Heart left ventricle (tissue), 16 donors: ENCODE data around the gene KCNIP3. TPM values are rescaled to one million over a fixed set of nuclear protein-coding genes. Genes with fewer than 3 reads are reported as not detected.
"Not testable (repeated sequence)": the region's sequence is repeated elsewhere in the genome, so short reads cannot be mapped to it uniquely, and the experiment has no call there.

Source experiments
- ATAC-seq, 4 donors: fragments of 200-7000 bp; cut with Tn5 transposase; one replicate each; pipeline ENCODE4 v1.9.1; 2020 to 2022; ENCODE audit warnings: moderate library complexity in 4 of 4, mild to moderate bottlenecking in 3 of 4, moderate number of reproducible peaks in 1 of 4
- DNase-seq, 5 donors: peaks; one replicate each; pipeline ENCODE4 v3.0.0-alpha.2; 2020
- H3K27ac ChIP-seq, 12 donors: fragments of 200-600 bp; sonication (generic) in 4 of 12; one replicate each; pipeline versions ENCODE4 v1.5.0 to v1.8.0; 2016 to 2022; ENCODE audit warnings: mild to moderate bottlenecking in 2 of 12
- H3K27me3 ChIP-seq, 9 donors: fragments of 200-600 bp; sonication (generic) in 2 of 9; one replicate each; pipeline versions ENCODE4 v1.5.1 to v1.8.0; 2016 to 2022; ENCODE audit warnings: mild to moderate bottlenecking in 3 of 9
- H3K36me3 ChIP-seq, 9 donors: fragments of 200-600 bp; sonication (generic) in 2 of 9; one replicate each; pipeline versions ENCODE4 v1.5.0 to v1.8.0; 2018 to 2022; ENCODE audit warnings: mild to moderate bottlenecking in 2 of 9
- H3K4me1 ChIP-seq, 12 donors: fragments of 200-600 bp; sonication (generic) in 4 of 12; one replicate each; pipeline versions ENCODE4 v1.5.0 to v1.8.0; 2016 to 2022; ENCODE audit warnings: mild to moderate bottlenecking in 3 of 12
- H3K4me3 ChIP-seq, 12 donors: fragments of 200-600 bp; sonication (generic) in 4 of 12; one replicate each; pipeline versions ENCODE4 v1.5.0 to v1.8.0; 2017 to 2022; ENCODE audit warnings: mild to moderate bottlenecking in 9 of 12, moderate library complexity in 4 of 12
- H3K9me3 ChIP-seq, 12 donors: fragments of 200-600 bp; sonication (generic) in 4 of 12; one replicate each; pipeline versions ENCODE4 v1.5.0 to v1.8.0; 2016 to 2022; ENCODE audit warnings: mild to moderate bottlenecking in 1 of 12
- WGBS, 4 donors: extraction: QIAGEN DNeasy Blood & Tissue Kit in 2 of 4; methylation state at CpG; one replicate each; pipeline versions ENCODE4 v1.1.5 to v1.1.7; 2013 to 2018; 5-methylcytosine and 5-hydroxymethylcytosine counted together
- intact Hi-C, 10 donors: fragments of 100-400 bp; cut with DNase I; formaldehyde crosslinking; loops; one replicate each; pipeline versions ENCODE4 v1.11.1 to v1.14.2; 2022
- polyA plus RNA-seq, 2 donors: library from polyadenylated mRNA; stranded (reverse); fragments of 200-250 nt; gene quantifications; one replicate each; pipeline ENCODE4 v1.2.3, GENCODE V29; 2013
- total RNA-seq, 9 donors: library from RNA; depleted of rRNA in 2 of 9; stranded (reverse); fragments of >200 nt in 2 of 9; fragmentation: NEBNext Ultra II Directional in 3 of 9; extraction: Animal tissue kit (Norgen Biotek cat#: 25700) in 3 of 9; gene quantifications; one replicate each; pipeline versions ENCODE4 v1.1.0 to v1.2.4, GENCODE V29; 2016 to 2023
- donor health status: ischemic (EF 13 %, LVEDD 7.1; RV severe dilation, severe dysfunction).
- donor health status: healthy with polysubstance abuse.
- donor health status: DM: no; HTN: yes; CAD: no.
- donor health status: DM: no; HTN: no; CAD: no.
- donor health status: ischemic (EF 25% LVEDD 6.9; RV normal size, moderate dysfunction).
- donor health status: ischemic (EF 25% LVEDD 5.7; RV mildly dilated, moderate dysfunction).
- donor health status: healthy.
- donor health status: DM: yes; HTN: yes; CAD: no.
- donor health status: ischemic (EF 35%, LVEDD 5.7; RV mildly dilated, moderate dysfunction).
- donor health status: nonischemic (EF 11% LVEDD 7.7; RV severe dilation, severe dysfunction).
- donor health status: DM: yes; HTN: yes; CAD: no.
- donor health status: PGD.
- donor health status: ischemic (EF 29% LVEDD 5.4; RV normal size, mild dysfunction).
- donor health status: nonischemic (EF 23%, LVEDD 6.1; RV moderate dilation, normal function).

Gene KCNIP3
- total and polyA plus RNA-seq, 11 donors, result 2.7 to 8.3 (median 4.0) TPM

DNA sequence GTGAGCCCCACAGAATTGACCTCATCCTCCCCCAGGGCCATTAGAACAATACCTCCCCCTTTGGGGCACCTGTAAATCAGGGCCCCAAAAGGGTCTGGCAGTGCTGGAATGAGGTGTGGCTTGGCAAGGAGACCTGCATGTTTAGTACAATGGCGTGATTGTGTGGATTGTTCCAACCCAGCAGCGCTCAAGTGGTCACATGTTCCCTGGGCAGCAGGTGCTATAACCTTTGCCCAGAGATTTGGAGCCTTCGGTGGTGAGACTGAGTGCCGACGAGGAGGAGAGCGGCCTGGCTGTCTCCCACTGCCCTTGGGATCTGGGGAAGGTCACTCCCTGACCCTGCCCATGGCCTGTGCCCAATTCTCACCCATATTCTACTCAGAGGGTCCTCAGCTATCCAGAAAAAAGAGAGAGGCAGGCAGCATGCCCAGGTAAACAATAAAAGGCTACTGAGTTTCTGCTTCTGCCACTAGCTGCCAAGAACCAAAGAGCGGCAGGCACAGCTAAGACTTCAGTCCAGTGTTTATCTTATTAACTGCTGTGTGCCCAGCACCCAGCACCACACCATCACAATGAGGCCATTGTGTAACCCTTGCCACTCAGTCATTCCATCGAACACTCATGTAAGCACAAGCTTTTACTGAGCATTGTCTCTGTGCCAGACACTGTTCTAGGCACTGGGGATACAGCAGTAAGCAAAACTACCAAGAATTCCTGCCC is 132.8 kb downstream of the KCNIP3 start:
- H3K4me1 ChIP-seq, H3K36me3 ChIP-seq, H3K27ac ChIP-seq, intact Hi-C loops, H3K4me3 ChIP-seq, H3K9me3 ChIP-seq, DNase-seq, H3K27me3 ChIP-seq: not testable (repeated sequence)
- peak; percentile 40 to 72 (median 65) for ATAC-seq
- no CpG with 5 or more reads among the region's 8 CpGs for WGBS, 4 donors

DNA sequence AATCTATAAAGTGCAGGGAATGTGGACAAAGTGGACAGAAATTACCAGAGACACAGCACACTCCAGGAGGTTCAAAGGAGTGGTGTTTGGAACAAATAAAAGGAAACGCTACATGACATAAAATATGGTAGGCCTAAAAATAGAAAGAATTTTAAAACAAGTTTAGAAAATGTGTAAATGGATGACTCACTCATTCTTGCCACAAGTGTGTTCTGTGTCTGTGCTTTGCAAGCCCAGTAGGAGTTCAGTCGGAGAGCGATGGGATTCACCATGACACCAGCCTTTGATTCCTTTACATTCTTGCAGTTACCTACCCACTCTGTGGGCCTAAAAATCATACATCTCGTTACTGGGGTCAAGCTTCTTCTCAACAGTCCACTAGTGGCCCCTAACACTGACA is 136.2 kb downstream of the KCNIP3 start:
- DNase-seq, H3K36me3 ChIP-seq, H3K27ac ChIP-seq, intact Hi-C loops, H3K4me3 ChIP-seq, ATAC-seq, H3K9me3 ChIP-seq, H3K4me1 ChIP-seq, H3K27me3 ChIP-seq: not testable (repeated sequence)
- 79 to 93% (median 85%) methylated on average over 1 of the region's 4 CpGs for WGBS, 4 donors

DNA sequence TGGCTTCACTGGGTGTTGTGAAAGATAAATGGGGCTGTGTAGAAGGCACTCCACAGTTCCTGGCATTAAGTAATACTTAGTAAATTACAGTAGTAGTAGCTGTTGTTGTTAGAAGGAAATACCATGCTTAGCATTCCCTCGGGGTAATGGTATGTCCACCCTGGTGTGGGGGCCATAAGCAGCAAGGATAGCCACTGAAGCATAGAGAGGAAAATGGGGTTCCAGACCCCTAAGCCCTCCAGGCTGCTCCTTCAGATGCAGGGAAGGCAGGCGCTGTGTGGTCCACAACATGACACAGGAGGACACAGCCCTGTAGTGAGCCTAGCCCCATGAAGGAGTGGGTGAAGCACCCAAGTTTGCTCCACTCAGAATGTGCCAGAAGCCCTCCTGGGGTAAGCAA is 136.8 kb downstream of the KCNIP3 start:
- H3K9me3 ChIP-seq, H3K27ac ChIP-seq, intact Hi-C loops, DNase-seq, H3K27me3 ChIP-seq, H3K4me3 ChIP-seq, H3K4me1 ChIP-seq, H3K36me3 ChIP-seq: not testable (repeated sequence)
- 88 to 100% (median 93%) methylated on average over 1 to 2 of the region's 2 CpGs for WGBS, 4 donors
- peak in 1 of 4 donors; percentile 19 for ATAC-seq

DNA sequence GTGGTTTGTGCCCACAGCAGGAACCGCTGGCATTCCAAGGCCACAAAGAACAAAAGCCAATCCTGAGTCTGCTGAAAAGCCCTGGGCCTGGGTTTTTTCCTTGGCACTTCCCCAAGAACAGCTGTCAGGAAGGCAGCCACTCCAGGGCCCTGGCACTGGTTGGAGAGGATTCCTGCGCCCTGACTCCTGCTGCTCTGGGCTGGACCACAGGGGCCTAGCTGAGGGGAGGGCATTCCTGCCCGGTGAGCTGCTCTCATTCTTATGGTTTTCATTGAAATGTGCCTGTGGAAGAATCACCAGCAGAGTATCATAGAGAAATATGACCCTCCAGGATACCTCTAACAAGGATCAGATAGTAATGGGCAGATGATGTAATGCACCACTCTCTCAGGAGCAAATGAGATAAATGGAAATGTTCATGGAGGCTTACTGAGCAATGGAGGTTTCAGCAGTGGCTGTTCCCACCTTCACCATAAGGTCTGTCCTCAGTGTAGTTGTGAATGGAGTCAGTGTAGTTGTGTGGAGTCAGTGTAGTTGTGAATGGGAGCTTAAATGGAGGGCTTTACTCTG is 137.4 kb downstream of the KCNIP3 start:
- peak in 3 of 5 donors; percentile 55 to 69 (median 60) for DNase-seq
- H3K4me3 ChIP-seq, H3K36me3 ChIP-seq, H3K27me3 ChIP-seq, intact Hi-C loops, H3K4me1 ChIP-seq, H3K9me3 ChIP-seq: not testable (repeated sequence)
- peak overlapping the region in 1 of 12 donors; percentile 45 for H3K27ac ChIP-seq
- 42 to 57% (median 45%) methylated on average over 1 to 2 of the region's 3 CpGs; no CpG with 5 or more reads in 1 of the 4 donors for WGBS, 4 donors
- ATAC-seq, result peak; percentile 81 to 92 (median 88)

DNA sequence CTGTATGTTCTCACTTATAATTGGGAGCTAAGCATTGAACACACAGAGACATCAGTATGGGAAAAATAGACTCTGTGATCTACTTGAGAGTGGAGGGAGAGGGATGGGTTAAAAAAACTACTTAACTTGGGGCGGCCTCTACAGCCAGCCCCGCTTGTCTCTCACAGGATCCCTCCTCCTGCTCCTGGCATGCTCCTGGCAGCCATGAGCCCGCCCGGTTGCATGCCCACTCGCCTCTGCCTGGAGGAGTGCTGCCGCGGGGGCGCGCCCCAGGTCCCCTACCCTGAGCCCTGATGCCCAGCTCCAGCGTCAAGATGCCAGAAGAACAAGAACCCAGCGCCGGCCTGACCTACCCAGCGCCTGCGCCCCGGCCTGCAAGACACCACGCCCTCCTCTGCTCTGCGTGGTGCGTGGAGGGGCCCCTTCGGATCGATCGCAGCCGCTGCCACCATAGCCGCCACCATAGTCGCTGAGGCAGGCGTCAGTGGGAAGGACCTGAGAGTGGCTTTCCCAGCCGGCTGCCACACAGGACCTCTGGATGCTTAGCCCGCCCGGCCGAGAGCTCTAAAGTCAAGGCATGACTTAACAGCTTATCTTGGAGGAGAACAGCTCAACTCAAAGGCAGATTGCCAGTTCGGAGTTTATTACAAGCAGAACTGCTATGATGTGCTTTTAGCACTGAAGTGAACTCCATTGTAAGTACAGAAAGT is 138.2 kb downstream of the KCNIP3 start:
- H3K9me3 ChIP-seq, H3K27me3 ChIP-seq, H3K27ac ChIP-seq, H3K4me1 ChIP-seq, H3K4me3 ChIP-seq, H3K36me3 ChIP-seq, intact Hi-C loops, DNase-seq: not testable (repeated sequence)
- no CpG with 5 or more reads among the region's 30 CpGs for WGBS, 4 donors
- peak in 3 of 4 donors; percentile 38 to 58 (median 57) for ATAC-seq

Other genes starting within 250 kb of the KCNIP3 start
- gene MRPS5, start 175.5 kb upstream of the KCNIP3 start, total RNA-seq, result 10 to 100 TPM; 52.4 to 80.0 (median 69.7) TPM
- gene MRPS5, start 175.5 kb upstream of the KCNIP3 start, polyA plus RNA-seq, result 100 to 1,000 TPM in 1 of 2 donors, 10 to 100 TPM in 1; 95.9 to 116 TPM
- gene ZNF514, start 137.5 kb upstream of the KCNIP3 start, total RNA-seq, result 10 to 100 TPM in 6 of 9 donors, 1 to 10 TPM in 3; 6.1 to 16.8 (median 11.2) TPM
- gene ZNF514, start 137.5 kb upstream of the KCNIP3 start, polyA plus RNA-seq, result 10 to 100 TPM in 1 of 2 donors, 1 to 10 TPM in 1; 7.4 to 11.9 TPM
- gene ZNF2, start 131.5 kb upstream of the KCNIP3 start, total RNA-seq, result 1 to 10 TPM; 2.5 to 5.9 (median 3.5) TPM
- 1 to 10 TPM; 1.2 to 2.0 TPM for gene ZNF2, start 131.5 kb upstream of the KCNIP3 start, polyA plus RNA-seq
- gene ZNF892, start 89.8 kb upstream of the KCNIP3 start, total RNA-seq, result 1 to 10 TPM; 2.0 to 4.9 (median 3.7) TPM
- 1 to 10 TPM; 1.2 to 1.3 TPM for gene ZNF892, start 89.8 kb upstream of the KCNIP3 start, polyA plus RNA-seq
- 1 to 10 TPM in 5 of 9 donors, under 1 TPM in 4; 0.36 to 1.9 (median 1.1) TPM for gene PROM2, start 22.9 kb upstream of the KCNIP3 start, total RNA-seq
- 1 to 10 TPM in 1 of 2 donors, under 1 TPM in 1; 0.35 to 1.4 TPM for gene PROM2, start 22.9 kb upstream of the KCNIP3 start, polyA plus RNA-seq
- gene FAHD2A, start 105.4 kb downstream of the KCNIP3 start, total RNA-seq, result 10 to 100 TPM; 26.2 to 51.7 (median 34.6) TPM
- gene FAHD2A, start 105.4 kb downstream of the KCNIP3 start, polyA plus RNA-seq, result 10 to 100 TPM; 31.5 to 37.6 TPM
- not detected for gene TRIM43B, start 187.4 kb downstream of the KCNIP3 start, total RNA-seq
- gene TRIM43B, start 187.4 kb downstream of the KCNIP3 start, polyA plus RNA-seq, result not detected